Stimulated activated CD8-positive, alpha-beta memory T cell treated with anti-CD3 and anti-CD28 coated beads, Interleukin-7, amount 100 ng/mL, for 4 hours (primary cell): Measurements from ENCODE around the gene THBS3.
A peak's percentile ranks its signal among the peaks of the same experiment; 100 is the strongest.
"Not testable (repeated sequence)": the region's sequence is repeated elsewhere in the genome, so short reads cannot be mapped to it uniquely, and the experiment has no call there.

ENCODE experiments used
- DNase-seq, 2 donors: peaks; one replicate each; pipeline ENCODE4 v3.0.0-alpha.2; 2020; ENCODE audit warnings: low read depth in 2 of 2

THBS3 gene

GRCh38 chr1:155208541-155209311 lies 1.0 kb upstream of the THBS3 start, which contains the start of gene MTX1:
Gene MTX1 (plus strand): TSS chr1:155208695. CDS start chr1:155208805, 110 bp downstream.
- peak; percentile 78 to 86 for DNase-seq

GRCh38 chr1:155206891-155207805 lies 549 bp downstream of the THBS3 start:
- DNase-seq = peak; percentile 77 to 85

- no peak for DNase-seq
These were observed 1.6 kb downstream of the THBS3 start for GRCh38 chr1:155205969-155206593.

- DNase-seq = no peak
These were observed 2.7 kb downstream of the THBS3 start for GRCh38 chr1:155205035-155205434.

- no peak for DNase-seq
These were observed 4.8 kb downstream of the THBS3 start for GRCh38 chr1:155202731-155203515.

GRCh38 chr1:155202198-155202597 lies 5.5 kb downstream of the THBS3 start:
- DNase-seq = no peak

GRCh38 chr1:155200920-155201319 lies 6.8 kb downstream of the THBS3 start:
- DNase-seq = no peak

GRCh38 chr1:155199792-155200191 lies 7.9 kb downstream of the THBS3 start:
- DNase-seq = no peak

GRCh38 chr1:155198547-155198906 lies 9.2 kb downstream of the THBS3 start:
- DNase-seq = no peak

- DNase-seq = no peak
These were observed 9.7 kb downstream of the THBS3 start for GRCh38 chr1:155197901-155198546.

GRCh38 chr1:155196893-155197638 lies 10.6 kb downstream of the THBS3 start:
- DNase-seq = no peak

GRCh38 chr1:155196103-155196892 lies 11.4 kb downstream of the THBS3 start:
- DNase-seq = no peak

GRCh38 chr1:155195201-155196102 lies 12.2 kb downstream of the THBS3 start:
- no peak for DNase-seq

GRCh38 chr1:155193991-155194240 lies 13.8 kb downstream of the THBS3 start:
- DNase-seq = not testable (repeated sequence)

GRCh38 chr1:155193275-155193990 lies 14.3 kb downstream of the THBS3 start:
- DNase-seq = peak; percentile 49 to 58

GRCh38 chr1:155192346-155193274 lies 15.1 kb downstream of the THBS3 start:
- peak in 1 of 2 donors; percentile 30 for DNase-seq

GRCh38 chr1:155191904-155192303 lies 15.8 kb downstream of the THBS3 start:
- DNase-seq = no peak
